Skin of body (tissue), 2 donors: ENCODE measurements around the gene FOXA2. TPM values are rescaled to one million over a fixed set of nuclear protein-coding genes. Genes with fewer than 3 reads are reported as not detected.
"Not testable (repeated sequence)": the region's sequence is repeated elsewhere in the genome, so short reads cannot be mapped to it uniquely, and the experiment has no call there.

ENCODE experiments used
- DNase-seq: peaks from one replicate; lab custom pipeline; 2025; lab: John Stamatoyannopoulos, UW
- total RNA-seq: library from RNA; depleted of rRNA; stranded (reverse); fragments of >200 nt; gene quantifications from one replicate; pipeline ENCODE4 v1.2.3, GENCODE V29; 2014

FOXA2 gene
- not detected for total RNA-seq

- DNase-seq = no peak
Observed at GRCh38 chr20:22584522-22584921, at the start of gene FOXA2. Gene FOXA2, minus strand, starts transcription at chr20:22584572. Its CDS starts 294 bp downstream, at chr20:22584278.

GRCh38 chr20:22630701-22631100, 46.3 kb upstream of the FOXA2 start:
- no peak for DNase-seq

GRCh38 chr20:22629927-22630326, 45.6 kb upstream of the FOXA2 start:
- no peak for DNase-seq

GRCh38 chr20:22629447-22629846, 45.1 kb upstream of the FOXA2 start:
- DNase-seq = no peak

- DNase-seq = no peak
Observed at GRCh38 chr20:22626496-22626895, 42.1 kb upstream of the FOXA2 start.

- DNase-seq = no peak
Observed at GRCh38 chr20:22623211-22623610, 38.8 kb upstream of the FOXA2 start.

- DNase-seq = no peak
Observed at GRCh38 chr20:22620342-22620741, 36.0 kb upstream of the FOXA2 start.

GRCh38 chr20:22619806-22620205, 35.4 kb upstream of the FOXA2 start:
- no peak for DNase-seq

GRCh38 chr20:22619272-22619671, 34.9 kb upstream of the FOXA2 start:
- DNase-seq = no peak

- no peak for DNase-seq
Observed at GRCh38 chr20:22617160-22617559, 32.8 kb upstream of the FOXA2 start.

GRCh38 chr20:22616551-22616950, 32.2 kb upstream of the FOXA2 start:
- no peak for DNase-seq

GRCh38 chr20:22615425-22615824, 31.1 kb upstream of the FOXA2 start:
- DNase-seq = no peak

- DNase-seq = no peak
Observed at GRCh38 chr20:22611636-22612035, 27.3 kb upstream of the FOXA2 start.

- DNase-seq = no peak
Observed at GRCh38 chr20:22607695-22608094, 23.3 kb upstream of the FOXA2 start.

GRCh38 chr20:22604815-22605214, 20.4 kb upstream of the FOXA2 start:
- no peak for DNase-seq

- no peak for DNase-seq
Observed at GRCh38 chr20:22601361-22602141, 17.2 kb upstream of the FOXA2 start.

- not testable (repeated sequence) for DNase-seq
Observed at GRCh38 chr20:22599258-22599657, 14.9 kb upstream of the FOXA2 start.

- DNase-seq = no peak
Observed at GRCh38 chr20:22597303-22597702, 12.9 kb upstream of the FOXA2 start.

- no peak for DNase-seq
Observed at GRCh38 chr20:22590662-22591061, 6.3 kb upstream of the FOXA2 start.

- DNase-seq = no peak
Observed at GRCh38 chr20:22586645-22587310, 2.4 kb upstream of the FOXA2 start.

GRCh38 chr20:22585786-22586493, 1.6 kb upstream of the FOXA2 start:
- no peak for DNase-seq
